ENCODE data around the gene EXOC4. TPM values are rescaled to one million over a fixed set of nuclear protein-coding genes. Genes with fewer than 3 reads are reported as not detected.

Gene EXOC4
- total and polyA plus RNA-seq, 2 of the 8 experiments (the other 6 are each of a cell fraction or from before 2014, with no cell fraction given) = 27.0 to 67.3 TPM

DNA sequence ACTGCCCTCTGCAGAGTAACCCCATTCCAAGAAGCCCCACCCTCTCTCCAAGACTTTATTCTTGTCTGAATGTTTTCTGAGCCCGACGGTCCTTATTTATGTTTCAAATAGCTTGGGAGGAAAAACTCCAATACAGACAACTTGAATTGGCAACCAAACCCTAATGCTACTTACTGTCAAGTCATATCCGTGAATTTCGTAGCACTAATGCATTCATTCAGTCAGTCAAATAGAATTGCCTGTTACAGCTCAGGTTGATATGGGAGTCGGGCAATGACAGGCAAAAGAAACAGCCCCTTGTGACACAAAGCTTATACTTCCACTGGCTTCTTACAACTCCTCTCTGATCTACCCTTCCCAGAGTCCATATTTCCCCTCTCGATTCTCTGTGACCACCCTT, 815.8 kb downstream of the EXOC4 start:
- H3K4me2 ChIP-seq (ENCODE audit: insufficient read depth in 1 of 2, low read depth in 2 of 2, low read length in 2 of 2) = no peak overlapping the region
- CTCF ChIA-PET (ENCODE audit: partially characterized antibody) = interaction anchor here (0.5 to 1.3 kb wide), 6 partner anchors 12 to 214 kb away, joined by 3 to 4 read pairs (median 3); no protein-coding TSS in a partner anchor

More for the DNA sequence above, 815.8 kb downstream of the EXOC4 start:
- no peaks in the 10 kb centered on the region for H4K20me1 ChIP-seq (replicated peaks in 1 of 2; ENCODE audit: control insufficient read depth in 1 of 2, insufficient read depth in 2 of 2, low read length in 2 of 2)
- no peak overlapping the region for H3K56ac ChIP-seq (replicated peaks; ENCODE audit: insufficient read length, low read depth, low read length)
- H2AK5ac ChIP-seq (ENCODE audit: low read depth, low read length) = no peak overlapping the region
- no peak overlapping the region for H2BK120ac ChIP-seq (replicated peaks; ENCODE audit: low read depth, low read length)
- no peaks in the 10 kb centered on the region for H3K79me1 ChIP-seq (ENCODE audit: low read depth, low read length)
- 89% methylated on average over 6 of the region's 6 CpGs; no CpG with 5 or more reads in 1 of the 2 experiments for WGBS, 2 experiments (ENCODE audit: extremely low coverage in 1 of 2, insufficient coverage in 1 of 2, insufficient read length in 1 of 2, insufficient replicate concordance in 2 of 2, low coverage in 1 of 2, low lambda C conversion rate in 2 of 2, missing lambda C conversion rate in 1 of 2)
- no peak overlapping the region for H2BK15ac ChIP-seq (ENCODE audit: low read length)
- no peaks in the 10 kb centered on the region; a peak in 1 of 7 replicates for H3K4me1 ChIP-seq (replicated peaks in 1 of 4; ENCODE audit: control insufficient read depth in 3 of 4, insufficient read depth in 4 of 4, low read length in 3 of 4)
- no peak overlapping the region for H3K23ac ChIP-seq (ENCODE audit: insufficient read length)
- DNase-seq (ENCODE audit: low read depth in 1 of 2, low spot score in 2 of 2) = no peak
- no peaks in the 10 kb centered on the region for H3K9me3 ChIP-seq (ENCODE audit: insufficient read depth in 2 of 2, low read depth in 1 of 2, low read length in 1 of 2)
- no peak overlapping the region for H2BK12ac ChIP-seq (ENCODE audit: low read depth, low read length)
- no peak overlapping the region for H2BK20ac ChIP-seq (ENCODE audit: low read length)
- POLR2A ChIA-PET (ENCODE audit: partially characterized antibody) = interaction anchor here (1.1 kb wide), 1 partner anchor 14 kb away, joined by 3 read pairs; no protein-coding TSS in a partner anchor
- no peak overlapping the region for H3K27ac ChIP-seq (ENCODE audit: low read depth, low read length)
- H2AFZ ChIP-seq (ENCODE audit: low read length) = no peak overlapping the region
- H3K14ac ChIP-seq (ENCODE audit: insufficient read length) = no peak overlapping the region
- H4K5ac ChIP-seq (ENCODE audit: insufficient read length, low read depth, low read length) = no peak overlapping the region
- H3K27me3 ChIP-seq (replicated peaks in 1 of 4; ENCODE audit: control insufficient read depth in 3 of 4, extremely low read depth in 1 of 4, insufficient read depth in 3 of 4, low read length in 3 of 4) = no peaks in the 10 kb centered on the region
- no peaks in the 10 kb centered on the region for H3K23me2 ChIP-seq (ENCODE audit: low read depth, low read length)
- H3K79me2 ChIP-seq (ENCODE audit: control insufficient read depth in 1 of 2, insufficient read depth in 2 of 2, low read length in 2 of 2) = no peaks in the 10 kb centered on the region
- no peak overlapping the region for H4K8ac ChIP-seq (ENCODE audit: extremely low read depth, insufficient read depth, low read length)
- H3K18ac ChIP-seq (ENCODE audit: extremely low read depth, low read length) = no peak overlapping the region
- no peaks in the 10 kb centered on the region for H3K36me3 ChIP-seq (ENCODE audit: control insufficient read depth in 2 of 4, insufficient read depth in 4 of 4, low read length in 3 of 4)
- TF ChIP-seq CEBPB (IDR thresholded peaks at IDR 0.05; ENCODE audit: low read depth, low read length) (no peak), BRCA1 (IDR thresholded peaks at IDR 0.05; ENCODE audit: low read depth, low read length) (no peak), PHF8 (conservative IDR thresholded peaks at IDR 0.05; ENCODE audit: low read depth, low read length) (no peak), BCL11A (IDR thresholded peaks at IDR 0.05; ENCODE audit: low read depth in 2 of 2, low read length in 2 of 2) (no peak), CREB1 (IDR thresholded peaks at IDR 0.05) (no peak), YY1 (IDR thresholded peaks at IDR 0.05; ENCODE audit: low read depth, low read length) (no peak), SUZ12 (IDR thresholded peaks at IDR 0.05; ENCODE audit: low read length) (no peak)
- TF ChIP-seq, protein P1, sequence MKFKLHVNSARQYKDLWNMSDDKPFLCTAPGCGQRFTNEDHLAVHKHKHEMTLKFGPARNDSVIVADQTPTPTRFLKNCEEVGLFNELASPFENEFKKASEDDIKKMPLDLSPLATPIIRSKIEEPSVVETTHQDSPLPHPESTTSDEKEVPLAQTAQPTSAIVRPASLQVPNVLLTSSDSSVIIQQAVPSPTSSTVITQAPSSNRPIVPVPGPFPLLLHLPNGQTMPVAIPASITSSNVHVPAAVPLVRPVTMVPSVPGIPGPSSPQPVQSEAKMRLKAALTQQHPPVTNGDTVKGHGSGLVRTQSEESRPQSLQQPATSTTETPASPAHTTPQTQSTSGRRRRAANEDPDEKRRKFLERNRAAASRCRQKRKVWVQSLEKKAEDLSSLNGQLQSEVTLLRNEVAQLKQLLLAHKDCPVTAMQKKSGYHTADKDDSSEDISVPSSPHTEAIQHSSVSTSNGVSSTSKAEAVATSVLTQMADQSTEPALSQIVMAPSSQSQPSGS (IDR thresholded peaks at IDR 0.05; ENCODE audit: low read length) = no peak
- no peak overlapping the region for H3K4ac ChIP-seq (replicated peaks; ENCODE audit: insufficient read length, low read depth, low read length)
- H2BK5ac ChIP-seq (ENCODE audit: low read depth, low read length) = no peak overlapping the region
- H3K4me3 ChIP-seq (ENCODE audit: extremely low read depth in 1 of 4, insufficient read depth in 2 of 4, low read depth in 3 of 4, low read length in 4 of 4) = no peak overlapping the region
- no peak overlapping the region for H3K9ac ChIP-seq (replicated peaks in 1 of 4; ENCODE audit: extremely low read depth in 1 of 4, low read depth in 3 of 4, low read length in 3 of 4)
- FAIRE-seq = no peak
- H4K91ac ChIP-seq (replicated peaks; ENCODE audit: insufficient read length, low read length) = no peak overlapping the region
